ENCODE measurements around the gene CUBN. TPM values are rescaled to one million over a fixed set of nuclear protein-coding genes. Genes with fewer than 3 reads are reported as not detected.

Gene CUBN
- total RNA-seq, 1 donor from 2014 or later = 0.32 TPM

DNA sequence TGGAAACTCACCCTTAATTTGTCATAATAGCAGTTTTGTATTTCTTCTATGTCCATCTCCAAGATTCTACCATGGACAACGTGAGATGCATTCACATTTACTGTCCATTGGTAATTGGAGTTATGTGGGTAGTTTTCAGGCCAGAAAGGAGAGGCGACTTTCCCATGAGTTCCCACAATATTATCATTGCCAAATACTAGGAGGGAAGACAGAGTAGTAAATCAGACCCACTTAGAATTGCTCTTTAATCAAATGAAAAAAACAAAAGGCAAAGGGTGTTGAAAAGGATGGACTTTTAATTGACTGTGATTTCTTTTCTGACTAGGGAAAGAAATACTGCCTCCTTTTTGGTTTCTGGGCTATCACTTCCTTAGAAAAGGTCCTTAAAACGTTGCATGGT is 190.7 kb downstream of the CUBN start:
- TF ChIP-seq, protein P1, sequence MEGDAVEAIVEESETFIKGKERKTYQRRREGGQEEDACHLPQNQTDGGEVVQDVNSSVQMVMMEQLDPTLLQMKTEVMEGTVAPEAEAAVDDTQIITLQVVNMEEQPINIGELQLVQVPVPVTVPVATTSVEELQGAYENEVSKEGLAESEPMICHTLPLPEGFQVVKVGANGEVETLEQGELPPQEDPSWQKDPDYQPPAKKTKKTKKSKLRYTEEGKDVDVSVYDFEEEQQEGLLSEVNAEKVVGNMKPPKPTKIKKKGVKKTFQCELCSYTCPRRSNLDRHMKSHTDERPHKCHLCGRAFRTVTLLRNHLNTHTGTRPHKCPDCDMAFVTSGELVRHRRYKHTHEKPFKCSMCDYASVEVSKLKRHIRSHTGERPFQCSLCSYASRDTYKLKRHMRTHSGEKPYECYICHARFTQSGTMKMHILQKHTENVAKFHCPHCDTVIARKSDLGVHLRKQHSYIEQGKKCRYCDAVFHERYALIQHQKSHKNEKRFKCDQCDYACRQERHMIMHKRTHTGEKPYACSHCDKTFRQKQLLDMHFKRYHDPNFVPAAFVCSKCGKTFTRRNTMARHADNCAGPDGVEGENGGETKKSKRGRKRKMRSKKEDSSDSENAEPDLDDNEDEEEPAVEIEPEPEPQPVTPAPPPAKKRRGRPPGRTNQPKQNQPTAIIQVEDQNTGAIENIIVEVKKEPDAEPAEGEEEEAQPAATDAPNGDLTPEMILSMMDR (IDR thresholded peaks at IDR 0.05; ENCODE audit: partially characterized antibody, unreplicated experiment) = no peak
- Mint-ChIP-seq H3K36me3 (ENCODE audit: unreplicated experiment) (no peaks in the 10 kb centered on the region), H3K4me1 (ENCODE audit: low read depth, unreplicated experiment) (peaks cover under 1% of the 10 kb centered on the region), H3K4me3 (ENCODE audit: unreplicated experiment) (no peak overlapping the region), H3K27ac (ENCODE audit: unreplicated experiment) (no peak overlapping the region), H3K27me3 (ENCODE audit: unreplicated experiment) (no peaks in the 10 kb centered on the region), H3K9me3 (ENCODE audit: unreplicated experiment) (no peaks in the 10 kb centered on the region)
- DNase-seq = no peak

DNA sequence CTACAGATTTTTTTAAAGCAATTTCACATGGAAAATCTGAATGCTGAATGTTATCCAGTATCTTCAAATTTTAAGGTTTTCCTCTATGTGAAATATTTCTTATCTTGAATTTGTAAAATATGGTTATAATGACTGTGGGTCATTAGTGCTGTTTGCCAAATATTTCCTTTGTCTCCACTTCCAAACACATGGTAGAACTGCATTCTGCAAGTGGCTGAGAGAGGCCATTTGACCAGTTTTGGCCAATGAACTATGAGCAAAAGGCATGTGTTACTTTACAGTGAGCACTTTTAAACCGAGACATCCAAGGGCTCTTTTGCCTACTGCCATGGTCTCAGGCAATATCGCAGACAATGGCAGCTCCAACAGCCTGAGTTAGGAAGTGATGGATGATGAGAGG is 195.2 kb downstream of the CUBN start:
- peaks cover 4% of the 10 kb centered on the region for H3K4me1 Mint-ChIP-seq (ENCODE audit: low read depth, unreplicated experiment)
- no peak for DNase-seq
- no peak overlapping the region for H3K4me3 Mint-ChIP-seq (ENCODE audit: unreplicated experiment)
- no peak overlapping the region for H3K27ac Mint-ChIP-seq (ENCODE audit: unreplicated experiment)
- TF ChIP-seq, protein P1 (IDR thresholded peaks at IDR 0.05; ENCODE audit: partially characterized antibody, unreplicated experiment) = no peak
- H3K36me3 Mint-ChIP-seq (ENCODE audit: unreplicated experiment) = no peaks in the 10 kb centered on the region
- H3K9me3 Mint-ChIP-seq (ENCODE audit: unreplicated experiment) = no peaks in the 10 kb centered on the region
- H3K27me3 Mint-ChIP-seq (ENCODE audit: unreplicated experiment) = no peaks in the 10 kb centered on the region

DNA sequence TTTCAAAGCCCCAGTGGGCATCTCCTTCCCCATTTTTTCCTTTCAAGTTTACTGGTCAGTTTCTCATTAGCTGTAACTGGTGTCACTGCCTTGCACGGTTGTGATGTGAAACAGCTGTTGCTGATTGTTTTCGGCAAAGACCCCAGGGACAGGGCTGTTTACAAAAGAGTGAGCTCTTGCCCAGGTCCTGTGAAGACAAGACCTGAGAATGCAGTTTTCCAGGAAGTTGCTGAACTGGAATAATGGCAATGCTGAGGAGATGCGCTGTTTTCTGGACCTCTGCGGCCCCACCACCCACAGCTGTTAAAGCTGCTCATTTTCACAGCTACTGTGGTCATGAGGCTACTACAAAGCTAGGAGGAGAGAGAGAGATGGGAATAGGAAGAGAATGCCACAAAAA is 195.8 kb downstream of the CUBN start:
- Mint-ChIP-seq H3K27ac (ENCODE audit: unreplicated experiment) (no peak overlapping the region), H3K27me3 (ENCODE audit: unreplicated experiment) (no peaks in the 10 kb centered on the region)
- no peak for DNase-seq

DNA sequence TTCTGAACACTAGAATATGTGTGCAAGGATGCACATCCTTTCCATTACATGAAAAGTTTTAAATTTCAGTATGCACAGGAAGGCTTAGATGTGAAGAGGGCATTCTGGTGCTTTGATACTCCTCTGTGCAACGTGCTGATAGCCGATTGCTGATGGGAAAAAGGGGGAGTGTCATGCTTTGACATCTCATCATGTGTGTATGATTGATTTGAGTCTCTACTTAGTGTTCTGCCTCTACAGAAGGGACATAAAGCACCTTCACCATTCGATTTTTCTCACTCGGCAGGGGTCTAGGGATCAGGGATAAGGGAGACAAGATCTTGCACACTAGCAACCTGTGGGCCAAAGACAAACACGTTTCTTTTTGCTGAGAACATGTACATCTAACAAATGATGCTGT is 197.7 kb downstream of the CUBN start:
- Mint-ChIP-seq H3K4me3 (ENCODE audit: unreplicated experiment) (no peak overlapping the region), H3K36me3 (ENCODE audit: unreplicated experiment) (no peaks in the 10 kb centered on the region), H3K27ac (ENCODE audit: unreplicated experiment) (no peak overlapping the region), H3K4me1 (ENCODE audit: low read depth, unreplicated experiment) (peaks cover 4% of the 10 kb centered on the region), H3K9me3 (ENCODE audit: unreplicated experiment) (no peaks in the 10 kb centered on the region), H3K27me3 (ENCODE audit: unreplicated experiment) (no peaks in the 10 kb centered on the region)
- no peak for DNase-seq
- TF ChIP-seq, protein P1 (IDR thresholded peaks at IDR 0.05; ENCODE audit: partially characterized antibody, unreplicated experiment) = no peak

More for the DNA sequence above, 195.8 kb downstream of the CUBN start:
- Mint-ChIP-seq H3K36me3 (ENCODE audit: unreplicated experiment) (no peaks in the 10 kb centered on the region), H3K4me3 (ENCODE audit: unreplicated experiment) (no peak overlapping the region), H3K9me3 (ENCODE audit: unreplicated experiment) (no peaks in the 10 kb centered on the region), H3K4me1 (ENCODE audit: low read depth, unreplicated experiment) (peaks cover 4% of the 10 kb centered on the region)
- TF ChIP-seq, protein P1 (IDR thresholded peaks at IDR 0.05; ENCODE audit: partially characterized antibody, unreplicated experiment) = no peak

DNA sequence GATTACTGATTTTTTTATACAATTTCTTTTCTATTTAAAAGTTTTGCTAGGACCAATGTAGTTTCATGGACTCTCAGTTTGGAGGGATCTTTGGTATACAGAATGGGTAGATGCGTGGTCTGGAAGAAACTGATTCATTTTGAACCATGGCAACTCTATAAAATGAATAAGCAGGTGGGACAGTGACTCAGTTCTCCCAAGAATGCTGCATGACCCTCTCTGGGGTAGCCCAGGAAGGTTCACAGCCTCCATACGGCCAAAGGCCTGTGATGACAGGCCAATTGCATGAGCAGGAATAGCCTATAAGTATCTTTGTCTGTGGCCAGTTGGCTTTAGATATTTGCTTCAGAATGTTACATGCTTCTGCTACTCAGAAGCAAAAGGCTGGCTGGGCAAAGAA is 199.1 kb downstream of the CUBN start:
- Mint-ChIP-seq H3K4me3 (ENCODE audit: unreplicated experiment) (no peak overlapping the region), H3K9me3 (ENCODE audit: unreplicated experiment) (no peaks in the 10 kb centered on the region), H3K4me1 (ENCODE audit: low read depth, unreplicated experiment) (peaks cover 4% of the 10 kb centered on the region), H3K27me3 (ENCODE audit: unreplicated experiment) (no peaks in the 10 kb centered on the region), H3K27ac (ENCODE audit: unreplicated experiment) (no peak overlapping the region), H3K36me3 (ENCODE audit: unreplicated experiment) (no peaks in the 10 kb centered on the region)
- no peak for DNase-seq
- TF ChIP-seq, protein P1 (IDR thresholded peaks at IDR 0.05; ENCODE audit: partially characterized antibody, unreplicated experiment) = no peak
